T-helper 1 cell treated with Interleukin-12 subunit alpha and Interleukin-12 subunit beta and Interleukin-4 antibody, amounts not matched to agents 30 ng/mL and 1 ng/mL, for 36 hours (primary cell): ENCODE data around the gene EIPR1. TPM values are rescaled to one million over a fixed set of nuclear protein-coding genes. Genes with fewer than 3 reads are reported as not detected.

ENCODE experiments used
- intact Hi-C: fragments of 100-400 bp; cut with micrococcal nuclease; formaldehyde crosslinking; loops from one replicate; pipeline ENCODE4 v1.15.1; 2024
- total RNA-seq: library from RNA; stranded (reverse); gene quantifications from 2 replicates; pipeline ENCODE4 v1.2.3, GENCODE V29; 2022

Gene EIPR1
- total RNA-seq, 1 donor from 2014 or later: 50.1 TPM

DNA sequence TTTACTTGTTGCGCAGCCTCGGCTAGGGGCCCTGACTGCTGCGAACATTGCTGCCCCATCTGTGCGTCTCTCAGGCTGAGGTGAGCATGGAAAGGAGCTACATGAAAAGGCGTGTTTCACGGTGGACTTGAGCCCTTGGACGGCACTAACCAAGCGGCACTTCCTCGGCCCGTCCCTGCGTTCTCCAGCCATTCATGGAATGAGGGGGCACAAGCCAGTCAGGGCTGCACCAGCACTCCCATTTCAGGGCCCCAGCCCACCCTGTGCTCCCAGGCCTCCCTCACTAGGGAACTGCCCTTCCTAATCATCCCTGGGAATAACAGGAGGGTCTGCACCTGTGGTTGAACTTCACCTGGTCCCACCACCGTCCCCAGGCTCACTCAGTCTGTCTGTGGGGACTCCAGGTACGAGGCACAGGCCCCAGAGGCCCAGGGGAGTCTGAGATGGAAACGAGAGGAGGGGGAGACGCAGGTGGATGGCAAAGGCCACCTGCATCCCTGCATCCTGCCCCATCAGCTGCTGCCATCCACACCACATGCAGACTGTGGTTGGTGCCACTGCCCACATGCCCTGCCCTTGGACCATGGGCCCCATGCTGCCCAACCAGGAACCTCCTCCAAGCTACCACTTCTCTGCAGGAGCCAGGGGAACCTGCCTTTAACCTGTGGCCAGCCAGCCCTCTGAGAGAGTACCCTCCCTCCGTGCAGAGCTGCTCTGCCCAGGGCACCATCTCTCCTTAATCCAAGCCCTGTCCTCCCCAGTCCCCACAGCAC lies 99.7 kb downstream of the EIPR1 start:
- intact Hi-C loops: no loop called here

DNA sequence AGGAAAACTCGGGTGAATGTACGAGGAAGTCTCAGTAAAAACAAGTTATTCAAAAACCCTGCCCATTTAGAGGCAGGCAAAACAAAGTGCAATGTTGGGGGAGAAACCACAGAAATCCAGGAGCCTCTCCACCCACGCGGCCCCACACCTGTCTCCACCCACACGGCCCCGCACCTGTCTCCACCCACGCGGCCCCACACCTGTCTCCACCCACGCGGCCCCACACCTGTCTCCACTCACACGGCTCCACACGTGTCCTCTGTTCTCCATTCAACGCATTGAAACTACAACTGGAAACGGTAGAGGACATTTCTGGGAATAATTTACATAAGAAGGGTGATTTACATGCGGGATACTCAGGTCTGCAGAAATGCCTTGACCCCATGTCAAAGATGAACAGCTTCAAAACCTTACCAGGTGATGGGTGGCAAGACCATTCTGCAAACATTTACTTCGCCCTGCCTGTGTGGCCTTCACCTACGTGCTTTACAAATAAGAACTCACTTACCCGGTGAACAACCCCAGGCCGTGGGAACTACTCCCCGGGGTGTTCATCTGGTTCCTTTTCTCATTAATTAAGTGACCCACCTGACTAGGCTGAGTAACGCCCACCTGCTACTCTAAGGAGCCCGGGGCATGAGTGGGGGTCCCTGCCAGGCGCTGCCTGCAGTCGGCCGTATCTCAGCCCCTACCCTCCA lies 100.4 kb downstream of the EIPR1 start:
- intact Hi-C loops: no loop called here

DNA sequence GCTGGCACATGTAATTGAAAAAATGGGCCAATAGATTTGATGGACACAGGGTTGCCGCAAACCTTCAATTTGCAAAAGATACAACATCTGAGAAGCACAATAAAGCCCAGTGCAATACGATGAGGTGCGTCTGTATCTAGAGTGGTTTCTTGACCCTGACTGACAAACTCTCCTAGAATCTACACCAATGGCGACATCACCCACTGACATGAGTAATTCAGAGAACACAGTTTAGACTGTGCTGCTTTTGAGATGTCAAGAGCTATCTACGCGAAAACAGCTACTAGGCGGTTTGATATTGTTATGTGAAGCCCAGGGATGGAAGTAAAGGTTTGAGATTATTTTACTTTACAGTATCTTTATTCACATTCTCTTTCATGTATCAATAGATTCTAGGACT lies 104.9 kb downstream of the EIPR1 start:
- intact Hi-C loops: no loop called here

DNA sequence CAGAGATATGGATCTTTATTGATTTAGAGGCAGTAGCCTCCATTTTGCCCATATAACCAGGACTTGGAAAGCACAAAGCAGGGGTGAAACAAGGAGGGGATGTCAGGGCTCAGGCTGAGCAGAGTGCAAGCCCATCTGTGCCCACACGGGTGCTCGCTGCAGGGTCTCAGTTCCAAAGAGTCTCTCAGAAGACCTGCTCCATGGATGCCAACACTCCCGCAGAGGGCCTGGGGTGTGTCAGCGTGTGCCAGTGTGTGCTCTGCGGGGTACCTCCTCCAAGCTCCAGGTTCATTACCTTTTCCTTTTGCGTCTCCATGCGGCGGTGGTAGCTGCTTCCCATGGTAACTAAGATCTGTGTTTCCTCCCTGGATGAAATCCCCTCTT lies 107.5 kb downstream of the EIPR1 start:
- intact Hi-C loops: no loop called here

DNA sequence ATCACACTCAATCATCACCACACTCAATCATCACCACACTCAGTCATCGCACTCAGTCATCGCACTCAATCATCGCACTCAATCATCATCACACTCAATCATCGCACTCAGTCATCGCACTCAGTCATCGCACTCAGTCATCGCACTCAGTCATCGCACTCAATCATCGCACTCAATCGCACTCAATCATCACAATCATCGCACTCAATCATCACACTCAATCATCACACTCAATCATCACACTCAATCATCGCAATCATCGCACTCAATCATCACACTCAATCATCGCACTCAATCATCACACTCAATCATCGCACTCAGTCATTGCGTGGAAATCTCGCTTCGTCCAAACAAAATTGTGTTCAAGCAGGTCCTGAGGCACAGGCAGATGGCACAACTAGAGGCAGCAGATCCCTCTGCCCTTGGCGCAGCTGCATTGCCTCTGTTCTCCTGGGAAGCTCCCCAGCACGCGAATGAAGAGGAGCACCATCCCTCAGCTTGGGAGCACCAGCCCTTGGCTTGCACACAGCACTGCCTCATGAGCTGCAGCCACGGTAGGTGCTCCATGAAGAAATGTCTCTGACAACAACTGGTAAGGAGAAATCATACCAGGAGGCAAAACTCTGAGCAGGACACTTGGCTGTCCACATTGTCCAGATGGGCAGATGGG lies 108.1 kb downstream of the EIPR1 start:
- intact Hi-C loops: no loop called here

- intact Hi-C loops: no loop called here
Measured at GRCh38 chr2:3268705-3269029, 109.0 kb downstream of the EIPR1 start.

DNA sequence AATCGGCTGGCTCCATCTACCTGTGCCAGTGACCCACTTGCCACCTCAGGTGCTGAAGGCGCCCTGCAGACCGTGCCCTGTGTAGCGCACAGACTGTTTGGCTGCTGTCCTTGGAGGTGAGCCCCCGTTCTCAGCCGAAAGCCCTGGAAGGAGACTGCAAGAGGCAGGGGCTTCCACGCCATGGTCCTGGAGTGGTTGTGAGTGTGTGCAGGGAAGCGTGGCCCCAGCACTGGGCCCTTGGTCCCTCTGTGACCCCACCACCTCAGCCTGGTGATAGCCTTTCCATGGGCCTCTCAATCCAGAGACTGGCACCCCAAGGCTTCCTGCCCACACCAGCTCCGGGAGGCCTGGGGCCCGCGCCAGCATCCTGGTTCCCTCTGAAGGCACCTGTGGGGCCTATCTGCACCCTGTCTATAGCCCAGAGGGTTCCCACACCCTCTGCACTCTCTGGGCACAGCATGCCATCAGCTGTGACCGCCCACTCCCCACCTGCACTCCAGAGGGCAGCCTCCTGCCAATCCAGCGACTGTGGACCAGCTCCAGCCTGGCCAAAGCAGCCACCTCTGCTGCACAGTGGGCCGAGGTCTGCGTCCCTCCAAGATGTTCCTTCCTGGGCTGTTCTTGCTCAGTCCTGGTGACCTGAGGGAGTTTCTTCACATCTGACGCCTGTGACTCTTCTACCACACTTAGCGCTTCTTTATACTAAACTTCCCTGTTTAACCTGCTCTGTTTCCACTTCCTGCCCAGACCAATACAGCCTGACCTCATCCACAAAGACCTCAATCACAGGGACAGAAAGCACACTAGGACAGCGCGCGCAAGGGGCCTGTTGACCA lies 109.5 kb downstream of the EIPR1 start:
- intact Hi-C loops: no loop called here

GRCh38 chr2:3266925-3267867 lies 110.4 kb downstream of the EIPR1 start:
- intact Hi-C loops: no loop called here

GRCh38 chr2:3265981-3266924 lies 111.4 kb downstream of the EIPR1 start:
- intact Hi-C loops: no loop called here

GRCh38 chr2:3265471-3265870 lies 112.1 kb downstream of the EIPR1 start:
- intact Hi-C loops: no loop called here

DNA sequence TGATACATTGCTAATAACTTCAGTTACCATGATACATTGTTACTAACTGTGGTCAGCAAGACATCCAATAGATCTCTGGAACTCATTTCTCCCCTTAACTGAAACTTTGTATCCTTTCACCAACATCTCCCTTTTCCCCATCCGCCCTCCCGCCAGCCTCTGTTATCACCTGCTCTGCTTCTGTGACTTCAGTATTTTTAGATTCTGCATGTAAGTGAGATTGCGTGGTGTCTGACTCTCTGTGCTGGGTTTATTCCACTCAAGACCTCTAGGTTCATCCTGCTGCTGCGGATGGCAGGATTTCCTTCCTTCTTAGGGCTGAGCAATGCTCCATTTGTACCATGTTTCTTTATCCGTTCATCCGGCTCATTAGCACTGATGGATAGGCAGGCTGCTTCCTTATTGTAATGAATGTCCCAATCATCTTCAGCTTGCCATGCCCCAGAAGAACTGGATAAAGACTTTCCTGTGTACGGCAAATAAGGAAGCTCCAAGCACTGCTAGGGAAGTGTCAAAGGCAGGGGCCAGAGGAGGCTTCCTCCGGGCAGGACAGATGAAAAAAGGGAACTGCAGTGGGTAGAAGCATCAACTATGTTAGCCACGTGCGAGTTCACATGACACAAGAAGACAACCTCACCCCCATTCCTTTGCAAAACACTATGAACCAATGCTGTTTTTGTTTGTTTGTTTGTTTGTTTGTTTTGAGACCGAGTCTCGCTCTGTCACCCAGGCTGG lies 113.4 kb downstream of the EIPR1 start:
- intact Hi-C loops: no loop called here

DNA sequence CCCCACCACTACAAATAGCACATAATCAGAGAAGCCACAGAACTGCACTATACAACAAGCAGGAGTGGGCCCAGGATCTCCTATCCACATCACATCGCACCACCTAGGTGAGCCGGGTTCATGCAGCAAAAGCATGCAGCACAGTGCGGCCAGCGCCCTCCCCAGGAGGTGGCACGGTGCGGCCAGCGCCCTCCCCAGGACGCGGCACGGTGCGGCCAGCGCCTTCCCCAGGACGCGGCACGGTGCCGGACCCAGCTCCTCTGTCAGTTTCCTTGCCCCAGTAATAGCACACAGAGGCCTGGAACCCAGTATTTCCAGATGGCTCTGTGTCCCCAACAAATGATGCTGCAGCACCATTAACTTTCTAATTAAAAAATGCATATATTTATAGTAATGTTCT lies 114.1 kb downstream of the EIPR1 start:
- intact Hi-C loops: no loop called here

DNA sequence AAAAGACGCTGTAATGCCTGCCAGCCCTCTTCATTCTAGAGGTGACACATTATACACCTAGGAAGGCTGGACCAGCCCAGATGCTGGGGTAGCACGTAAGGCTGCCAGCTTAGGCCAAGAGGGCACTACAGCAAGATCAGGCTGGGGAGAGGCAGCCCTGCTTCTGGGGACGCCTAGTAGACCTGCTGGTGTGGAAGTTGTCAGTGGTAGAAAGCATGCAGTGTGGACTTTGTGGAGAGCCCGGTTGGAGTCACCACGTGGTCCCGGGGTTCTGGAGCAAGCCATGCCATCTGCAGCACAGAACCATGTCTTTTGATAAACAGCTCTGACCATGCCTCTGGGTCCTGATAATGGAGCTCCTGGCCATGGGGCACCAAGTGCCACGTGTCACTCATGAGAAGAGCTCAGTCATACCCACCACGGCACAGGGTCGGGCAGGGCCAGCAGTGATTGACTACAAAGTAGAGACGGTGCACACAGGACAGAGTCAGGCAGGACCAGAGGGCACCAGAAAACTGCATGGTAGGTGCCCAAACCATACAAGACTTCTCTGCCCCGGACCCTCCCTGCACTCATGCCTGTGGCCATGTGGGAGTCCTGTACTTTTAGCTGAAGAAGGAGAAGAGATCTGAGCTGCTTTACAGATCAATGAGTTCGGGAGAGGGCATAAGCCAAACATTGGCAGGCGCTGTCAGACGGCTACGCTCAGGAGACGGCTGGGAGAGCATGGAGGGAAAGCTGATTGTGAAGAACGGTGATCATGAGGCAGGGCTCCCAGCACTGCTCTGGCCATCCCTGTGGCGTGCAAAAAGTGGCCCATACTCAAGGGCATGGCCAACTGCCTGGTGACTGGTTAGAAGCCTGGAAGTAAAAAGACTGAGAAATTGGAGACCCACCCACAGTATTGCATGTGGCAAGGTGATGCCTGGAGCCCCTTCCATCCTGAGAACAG lies 114.9 kb downstream of the EIPR1 start:
- intact Hi-C loops: no loop called here

DNA sequence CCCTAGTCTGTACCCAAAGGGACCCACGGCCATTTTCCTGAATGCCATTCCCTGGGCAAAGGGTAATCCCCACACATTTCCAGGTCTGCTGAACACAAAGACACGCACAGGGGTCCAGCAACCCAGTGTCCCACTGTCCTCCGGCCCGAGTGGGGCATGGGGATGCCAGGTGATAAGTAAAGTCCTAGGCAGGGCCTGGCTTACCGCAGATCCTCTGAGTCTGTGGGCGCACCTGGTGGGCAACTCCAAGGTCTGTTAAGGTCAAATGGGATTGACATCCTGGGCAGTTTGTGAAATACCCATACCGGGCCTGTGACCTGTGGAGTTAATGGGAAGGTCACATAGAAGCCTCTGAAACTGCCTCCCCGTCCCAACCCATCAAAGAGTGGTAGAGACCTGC lies 116.1 kb downstream of the EIPR1 start:
- intact Hi-C loops: no loop called here

DNA sequence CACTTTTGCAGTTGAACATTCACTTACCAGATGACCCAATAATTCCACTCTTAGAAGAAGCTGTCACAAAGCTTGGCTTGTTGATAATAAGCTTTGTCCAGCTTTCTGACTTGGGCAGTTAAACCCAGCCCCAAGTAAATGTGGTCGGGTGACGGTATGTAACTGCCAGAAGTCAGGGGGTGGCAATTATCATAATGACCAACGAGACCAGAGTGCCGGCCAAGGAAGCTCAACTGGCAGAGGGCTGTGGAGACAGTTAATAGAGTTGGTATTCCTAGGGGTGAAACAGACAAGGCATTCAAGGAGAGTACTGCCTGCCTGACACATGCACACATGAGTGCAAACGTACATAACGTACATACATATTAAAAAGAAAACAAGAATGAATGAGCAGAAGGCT lies 116.7 kb downstream of the EIPR1 start:
- intact Hi-C loops: no loop called here

- intact Hi-C loops: no loop called here
Measured at GRCh38 chr2:3257826-3258225, 119.8 kb downstream of the EIPR1 start.

- intact Hi-C loops: no loop called here
Measured at GRCh38 chr2:3257166-3257565, 120.5 kb downstream of the EIPR1 start.

DNA sequence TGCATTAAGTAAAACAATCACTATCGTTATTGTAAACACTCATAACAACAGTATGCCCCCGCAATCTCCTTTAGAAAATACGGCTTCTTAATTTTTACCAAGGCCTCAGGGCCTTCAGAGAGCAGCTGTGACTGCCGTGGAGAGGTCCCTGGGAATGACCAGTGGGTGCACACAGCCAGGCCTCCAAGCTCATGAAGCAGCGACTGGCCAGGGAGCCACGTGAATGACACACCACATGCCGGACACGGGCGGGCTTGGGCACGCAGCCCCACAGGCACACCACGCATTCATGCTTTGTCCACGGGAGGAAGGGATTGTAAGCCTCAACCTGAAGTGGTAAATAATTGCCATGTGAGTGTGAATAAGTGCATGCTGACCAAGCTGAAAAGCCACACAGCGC lies 121.0 kb downstream of the EIPR1 start:
- intact Hi-C loops: no loop called here
